Ovary (tissue), 3 donors: Measurements from ENCODE around the gene TGFBR2.

Experiments used
- CTCF ChIP-seq, 3 donors: fragments of 450-650 bp in 2 of 3; fragments of 200-600 bp in 1 of 3; IDR thresholded peaks; one replicate each; pipeline versions ENCODE4 v1.5.1 to v1.8.0; 2016 to 2022; ENCODE audit warnings: antibody characterized with exemption in 3 of 3, mild to moderate bottlenecking in 1 of 3
- EP300 ChIP-seq: sonication (generic); formaldehyde crosslinking; IDR thresholded peaks from one replicate; pipeline ENCODE4 v1.6.1; 2017; ENCODE audit warnings: antibody characterized with exemption
- POLR2A ChIP-seq: fragments of 450-650 bp; IDR thresholded peaks from one replicate; pipeline ENCODE4 v1.6.1; 2017; ENCODE audit warnings: antibody characterized with exemption, mild to moderate bottlenecking, moderate library complexity
- donor health status: DM: no; HTN: no; CAD: no.

- no peak for TF ChIP-seq POLR2A
- no peak for TF ChIP-seq CTCF (IDR thresholded peaks at IDR 0.05)
- TF ChIP-seq EP300 = no peak
Measured at GRCh38 chr3:30587904-30588303, 18.5 kb upstream of the TGFBR2 start.
